IPS DF 19.7 (cell line): Measurements from ENCODE around the gene C3orf80.
"Not testable (repeated sequence)": the region's sequence is repeated elsewhere in the genome, so short reads cannot be mapped to it uniquely, and the experiment has no call there.

Source experiments
- DNase-seq: peaks from one replicate; pipeline ENCODE4 v3.0.0-alpha.2; 2013; ENCODE audit warnings: low read depth, low spot score

C3orf80 gene

GRCh38 chr3:160225176-160226025 is at the start of gene C3orf80:
Gene C3orf80, plus strand, starts transcription at chr3:160225422. Its CDS starts 214 bp downstream, at chr3:160225636.
- no peak for DNase-seq

- DNase-seq, result no peak
Measured at GRCh38 chr3:160176923-160177322, 48.3 kb upstream of the C3orf80 start.

- not testable (repeated sequence) for DNase-seq
Measured at GRCh38 chr3:160178661-160179060, 46.6 kb upstream of the C3orf80 start.

GRCh38 chr3:160179403-160179802 is 45.8 kb upstream of the C3orf80 start:
- not testable (repeated sequence) for DNase-seq

- no peak for DNase-seq
Measured at GRCh38 chr3:160179906-160180305, 45.3 kb upstream of the C3orf80 start.

- no peak for DNase-seq
Measured at GRCh38 chr3:160180581-160181216, 44.5 kb upstream of the C3orf80 start.

GRCh38 chr3:160183345-160184076 is 41.7 kb upstream of the C3orf80 start:
- no peak for DNase-seq

- no peak for DNase-seq
Measured at GRCh38 chr3:160184655-160185054, 40.6 kb upstream of the C3orf80 start.

GRCh38 chr3:160185751-160186150 is 39.5 kb upstream of the C3orf80 start:
- no peak for DNase-seq

GRCh38 chr3:160187288-160187687 is 37.9 kb upstream of the C3orf80 start:
- no peak for DNase-seq

- no peak for DNase-seq
Measured at GRCh38 chr3:160192310-160193029, 32.8 kb upstream of the C3orf80 start.

GRCh38 chr3:160193644-160194192 is 31.5 kb upstream of the C3orf80 start:
- DNase-seq, result no peak

- DNase-seq, result no peak
Measured at GRCh38 chr3:160194438-160194837, 30.8 kb upstream of the C3orf80 start.

GRCh38 chr3:160195106-160195505 is 30.1 kb upstream of the C3orf80 start:
- no peak for DNase-seq

GRCh38 chr3:160196511-160197104 is 28.6 kb upstream of the C3orf80 start:
- DNase-seq, result no peak

GRCh38 chr3:160199108-160199507 is 26.1 kb upstream of the C3orf80 start:
- DNase-seq, result no peak

GRCh38 chr3:160200353-160200752 is 24.9 kb upstream of the C3orf80 start:
- no peak for DNase-seq

GRCh38 chr3:160204396-160205011 is 20.7 kb upstream of the C3orf80 start:
- not testable (repeated sequence) for DNase-seq

GRCh38 chr3:160205606-160206005 is 19.6 kb upstream of the C3orf80 start:
- DNase-seq, result no peak

- no peak for DNase-seq
Measured at GRCh38 chr3:160210341-160210740, 14.9 kb upstream of the C3orf80 start.
